Stimulated activated CD4-positive, alpha-beta T cell treated with anti-CD3 and anti-CD28 coated beads, Interleukin-1b, Interleukin-23, amount 100 ng/mL, for 48 hours (primary cell): Measurements from ENCODE around the gene PCNP.
"Not testable (repeated sequence)": the region's sequence is repeated elsewhere in the genome, so short reads cannot be mapped to it uniquely, and the experiment has no call there.

Experiments
- DNase-seq: peaks from one replicate; pipeline ENCODE4 v3.0.0-alpha.2; 2020

Gene PCNP

DNA sequence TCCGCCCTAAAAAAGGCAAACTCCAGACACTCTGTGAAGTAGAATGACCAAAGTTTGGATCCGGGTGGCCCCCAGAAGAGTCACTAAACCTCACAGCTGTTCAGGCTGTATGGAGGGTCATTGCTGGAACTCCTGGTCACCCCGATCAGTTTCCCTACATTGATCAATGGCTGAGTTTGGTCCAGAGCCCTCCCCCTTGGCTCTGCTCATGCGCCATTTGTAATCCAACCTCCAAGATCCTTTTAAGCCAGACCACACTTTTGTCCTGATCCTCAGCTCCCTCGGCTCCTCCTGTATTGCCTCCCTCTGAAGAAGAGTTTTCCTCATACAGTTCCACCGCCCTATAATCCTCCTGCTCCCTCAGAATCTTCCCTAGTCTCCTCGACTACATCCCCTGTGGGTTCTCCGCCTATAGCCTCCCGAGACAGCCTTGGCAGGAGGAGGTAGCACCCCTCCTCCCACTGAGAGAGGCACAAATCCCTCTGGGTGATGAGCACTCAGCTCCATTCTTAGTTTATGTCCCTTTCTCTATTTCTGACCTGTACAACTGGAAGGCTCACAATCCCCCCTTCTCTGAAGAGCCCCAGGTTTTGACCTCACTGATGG lies 60.7 kb downstream of the PCNP start:
- no peak for DNase-seq

DNA sequence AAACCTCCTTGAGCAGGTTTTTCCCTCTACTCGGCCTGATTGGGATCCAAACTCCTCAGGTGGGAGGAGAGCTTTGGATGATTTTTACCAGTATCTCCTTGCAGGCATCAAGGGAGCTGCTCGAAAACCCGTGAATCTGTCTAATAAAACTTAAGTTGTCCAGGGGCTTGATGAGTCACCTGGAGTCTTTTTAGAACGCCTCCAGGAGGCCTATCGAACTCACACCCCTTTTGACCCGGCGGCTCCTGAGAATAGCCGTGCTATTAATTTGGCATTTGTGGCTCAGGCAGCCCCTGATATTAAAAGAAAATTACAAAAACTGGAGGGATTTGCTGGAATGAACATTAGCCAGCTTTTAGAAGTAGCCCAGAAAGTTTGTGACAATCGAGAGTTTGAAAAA lies 61.4 kb downstream of the PCNP start:
- no peak for DNase-seq

DNA sequence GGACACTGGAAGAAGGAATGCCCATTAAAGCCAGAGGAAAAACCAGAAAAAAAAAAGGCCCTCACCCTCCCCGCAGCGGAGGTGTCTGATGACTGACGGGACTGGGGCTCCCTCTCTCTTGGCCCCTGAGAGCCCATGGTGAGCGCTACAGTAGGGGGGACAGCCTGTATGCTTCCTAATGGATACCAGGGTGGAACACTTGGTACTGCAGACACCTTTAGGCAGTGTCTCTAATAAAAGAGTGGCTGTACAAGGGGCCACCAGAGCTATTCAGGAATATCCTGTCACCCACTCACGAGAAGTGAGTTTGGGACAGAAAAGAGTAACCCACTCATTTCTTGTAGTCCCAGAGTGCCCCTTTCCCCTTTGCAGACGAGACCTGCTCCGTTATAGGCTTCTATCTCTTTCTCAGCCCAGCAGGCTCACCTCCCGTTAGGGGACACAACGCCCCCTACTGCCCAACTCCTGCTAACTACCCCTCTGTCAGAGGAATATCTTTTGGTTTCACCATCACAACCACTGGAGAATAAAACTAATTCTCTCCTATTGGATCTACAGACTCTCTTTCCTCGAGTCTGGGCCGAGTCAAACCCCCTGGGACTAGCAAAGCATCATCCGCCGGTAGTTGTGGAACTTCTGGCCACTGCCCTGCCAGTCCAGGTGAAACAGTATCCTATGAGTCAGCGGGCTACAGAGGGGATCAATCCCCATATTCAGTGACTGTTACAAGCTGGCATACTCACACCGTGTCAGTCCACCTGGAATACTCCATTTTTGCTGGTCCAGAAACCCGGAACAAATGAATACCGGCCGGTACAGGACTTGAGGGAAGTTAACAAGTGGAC lies 62.2 kb downstream of the PCNP start:
- DNase-seq, result peak; percentile 77

DNA sequence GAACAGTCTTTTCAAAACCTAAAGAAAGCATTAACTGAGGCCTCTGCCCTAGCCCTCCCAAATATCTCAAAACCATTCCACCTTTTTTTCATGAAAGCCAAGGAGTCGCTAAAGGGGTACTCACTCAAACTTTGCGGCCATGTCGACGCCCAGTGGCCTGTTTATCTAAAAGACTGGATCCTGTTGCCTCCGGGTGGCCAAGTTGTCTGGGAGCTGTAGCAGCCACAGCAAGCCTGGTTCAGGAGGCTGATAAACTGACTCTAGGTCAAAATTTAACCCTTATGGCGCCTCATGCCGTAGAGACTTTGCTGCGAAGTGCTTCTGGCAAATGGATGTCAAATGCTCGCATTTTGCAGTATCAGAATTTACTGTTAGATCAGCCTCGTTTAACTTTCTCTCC lies 63.5 kb downstream of the PCNP start:
- DNase-seq, result no peak

DNA sequence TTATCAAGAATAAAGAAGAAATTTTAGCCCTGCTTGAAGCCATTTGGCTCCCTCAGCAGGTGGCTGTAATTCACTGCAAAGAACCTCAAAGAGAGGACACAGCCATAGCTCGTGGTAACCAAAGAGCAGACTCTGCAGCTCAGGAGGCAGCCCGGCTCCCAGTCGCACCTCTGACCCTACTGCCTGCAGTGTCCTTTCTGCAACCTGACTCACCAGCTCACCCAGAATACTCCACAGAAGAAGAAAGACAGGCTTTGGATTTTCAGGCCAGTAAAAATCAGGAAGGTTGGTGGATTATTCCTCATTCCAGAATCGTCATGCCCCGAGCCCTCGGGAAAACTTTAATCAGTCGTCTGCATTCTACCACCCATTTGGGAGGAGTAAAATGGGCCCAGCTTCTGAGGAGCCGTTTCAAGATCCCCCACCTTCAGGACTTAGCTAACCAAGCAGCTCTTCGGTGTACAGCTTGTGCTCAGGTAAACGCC lies 64.3 kb downstream of the PCNP start:
- DNase-seq, result no peak

DNA sequence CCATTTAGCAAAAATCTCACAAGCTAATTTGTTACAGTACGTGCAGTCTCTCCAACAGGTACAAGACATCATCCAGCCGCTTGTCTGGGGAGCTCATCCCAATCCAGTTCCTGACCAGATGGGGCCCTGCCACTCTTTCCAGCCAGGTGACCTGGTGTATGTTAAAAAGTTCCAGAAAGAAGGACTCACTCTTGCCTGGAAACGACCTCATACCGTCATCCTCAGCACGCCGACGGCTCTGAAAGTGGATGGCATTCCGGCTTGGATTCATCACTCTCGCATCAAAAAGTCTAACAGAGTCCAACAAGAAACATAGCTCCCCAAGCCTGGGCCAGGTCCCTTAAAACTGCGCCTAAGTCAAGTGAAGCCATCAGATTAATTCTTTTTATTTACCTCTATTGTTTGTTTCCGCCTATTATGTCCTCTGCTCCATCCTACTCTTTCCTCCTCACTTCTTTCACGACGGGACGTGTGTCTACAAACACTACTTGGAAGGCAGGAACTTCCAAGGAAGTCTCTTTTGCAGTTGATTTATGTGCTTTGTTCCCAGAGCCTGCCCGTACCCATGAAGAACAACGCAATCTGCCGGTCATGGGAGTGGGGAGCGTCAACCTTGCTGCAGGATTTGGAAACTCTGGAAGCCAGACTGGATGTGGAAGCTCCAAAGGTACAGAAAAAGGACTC lies 65.4 kb downstream of the PCNP start:
- no peak for DNase-seq

DNA sequence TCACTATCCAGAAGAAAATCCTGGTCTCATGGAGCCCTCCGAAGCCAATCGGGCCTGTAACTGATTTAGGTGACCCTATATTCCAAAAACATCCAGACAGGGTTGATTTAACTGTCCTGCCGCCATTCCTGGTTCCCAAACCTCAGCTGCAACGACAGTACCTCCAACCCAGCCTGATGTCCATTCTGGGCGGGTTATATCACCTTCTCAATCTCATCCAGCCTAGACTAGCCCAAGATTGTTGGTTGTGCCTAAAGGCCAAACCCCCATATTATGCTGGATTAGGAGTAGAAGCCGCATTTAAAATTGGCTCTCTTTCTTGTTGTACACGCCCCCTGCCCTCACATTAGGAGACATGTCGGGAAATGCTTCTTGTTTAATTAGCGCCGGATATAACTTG lies 66.3 kb downstream of the PCNP start:
- DNase-seq, result no peak

DNA sequence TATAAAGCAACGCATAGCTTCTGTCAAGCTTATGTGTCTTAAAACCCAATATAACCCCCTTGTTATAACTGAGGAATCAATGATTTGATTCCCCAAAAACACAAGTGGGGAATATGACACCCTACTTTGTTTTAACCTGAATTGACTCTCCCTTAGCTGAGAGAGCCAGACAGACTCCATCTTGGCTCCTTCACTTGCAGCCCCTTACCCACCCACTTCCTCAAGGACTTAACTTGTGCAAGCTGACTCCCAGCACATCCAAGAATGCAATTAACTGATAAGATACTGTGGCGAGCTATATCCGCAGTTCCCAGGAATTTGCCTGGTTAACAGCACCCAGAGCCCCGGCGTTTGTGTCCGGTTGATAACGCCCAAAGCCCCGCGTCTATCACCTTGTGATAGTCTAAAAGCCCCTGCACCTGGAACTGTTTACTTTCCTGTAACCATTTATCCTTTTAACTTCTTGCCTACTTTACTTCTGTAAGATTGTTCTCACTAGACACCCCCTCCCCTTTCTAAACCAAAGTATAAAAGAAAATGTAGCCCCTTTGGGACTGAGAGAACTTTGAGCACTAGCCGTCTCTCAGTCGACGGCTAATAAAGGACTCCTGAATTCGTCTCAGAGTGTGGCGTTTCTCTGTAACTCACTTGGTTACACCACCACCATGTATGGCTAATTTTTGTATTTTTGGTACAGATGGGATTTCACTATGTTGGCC lies 67.6 kb downstream of the PCNP start:
- DNase-seq, result not testable (repeated sequence)

DNA sequence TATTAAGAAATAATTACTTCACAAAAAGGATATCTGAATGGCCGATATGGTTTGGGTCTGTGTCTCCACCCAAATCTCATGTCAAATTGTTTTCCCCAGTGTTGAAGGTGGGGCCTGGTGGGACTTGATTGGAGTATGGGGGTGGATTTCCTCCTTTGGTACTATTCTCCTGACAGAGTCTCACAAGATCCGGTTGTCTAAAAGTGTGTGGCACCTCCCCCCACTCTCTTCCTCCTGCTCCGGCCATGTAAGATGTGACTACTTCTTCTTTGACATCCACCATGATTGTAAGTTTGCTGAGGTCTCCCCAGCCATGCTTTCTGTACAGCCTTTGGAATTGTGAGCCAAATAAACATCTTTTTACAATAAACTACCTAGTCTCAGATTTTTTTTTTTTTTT lies 68.5 kb downstream of the PCNP start:
- DNase-seq, result no peak

DNA sequence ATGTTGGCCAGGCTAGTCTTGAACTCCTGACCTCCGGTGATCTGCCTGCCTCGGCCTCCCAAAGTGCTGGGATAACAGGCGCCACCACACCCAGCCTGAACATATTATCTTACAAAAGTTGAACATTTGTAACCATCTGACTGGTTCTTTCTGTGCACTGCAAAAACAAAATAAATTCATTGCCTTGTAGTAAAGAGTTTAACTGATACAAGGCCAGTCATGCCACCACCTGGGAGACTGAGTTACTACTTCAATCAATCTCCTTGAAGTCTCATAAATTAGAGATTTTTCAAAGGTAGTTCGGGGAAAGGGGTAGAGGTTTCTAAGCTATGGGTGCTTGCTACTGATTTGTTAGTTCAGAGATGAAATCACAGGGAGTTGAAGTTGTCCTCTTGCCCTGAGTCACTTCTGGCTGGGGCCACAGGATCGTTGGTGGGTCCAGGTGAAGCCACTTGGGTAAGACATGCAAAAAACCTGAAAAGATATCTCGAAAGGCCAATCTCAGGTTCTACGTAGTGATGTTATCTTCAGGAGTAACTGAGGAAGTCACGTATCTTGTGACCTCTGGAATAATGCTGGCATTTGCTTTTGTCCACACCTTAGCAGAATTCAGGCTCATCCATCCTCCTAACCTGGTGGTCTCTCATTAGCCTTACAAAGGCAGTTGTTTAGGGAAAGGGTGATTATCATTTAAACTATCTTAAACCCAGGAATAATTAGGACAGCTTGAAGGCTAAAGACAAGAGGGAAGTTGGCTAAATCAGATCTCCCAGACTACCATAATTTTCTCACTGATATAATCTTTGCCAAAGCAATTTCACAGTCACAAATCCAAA lies 69.2 kb downstream of the PCNP start:
- DNase-seq, result no peak
